ENCODE data around the gene KMT2D.

Gene KMT2D

DNA sequence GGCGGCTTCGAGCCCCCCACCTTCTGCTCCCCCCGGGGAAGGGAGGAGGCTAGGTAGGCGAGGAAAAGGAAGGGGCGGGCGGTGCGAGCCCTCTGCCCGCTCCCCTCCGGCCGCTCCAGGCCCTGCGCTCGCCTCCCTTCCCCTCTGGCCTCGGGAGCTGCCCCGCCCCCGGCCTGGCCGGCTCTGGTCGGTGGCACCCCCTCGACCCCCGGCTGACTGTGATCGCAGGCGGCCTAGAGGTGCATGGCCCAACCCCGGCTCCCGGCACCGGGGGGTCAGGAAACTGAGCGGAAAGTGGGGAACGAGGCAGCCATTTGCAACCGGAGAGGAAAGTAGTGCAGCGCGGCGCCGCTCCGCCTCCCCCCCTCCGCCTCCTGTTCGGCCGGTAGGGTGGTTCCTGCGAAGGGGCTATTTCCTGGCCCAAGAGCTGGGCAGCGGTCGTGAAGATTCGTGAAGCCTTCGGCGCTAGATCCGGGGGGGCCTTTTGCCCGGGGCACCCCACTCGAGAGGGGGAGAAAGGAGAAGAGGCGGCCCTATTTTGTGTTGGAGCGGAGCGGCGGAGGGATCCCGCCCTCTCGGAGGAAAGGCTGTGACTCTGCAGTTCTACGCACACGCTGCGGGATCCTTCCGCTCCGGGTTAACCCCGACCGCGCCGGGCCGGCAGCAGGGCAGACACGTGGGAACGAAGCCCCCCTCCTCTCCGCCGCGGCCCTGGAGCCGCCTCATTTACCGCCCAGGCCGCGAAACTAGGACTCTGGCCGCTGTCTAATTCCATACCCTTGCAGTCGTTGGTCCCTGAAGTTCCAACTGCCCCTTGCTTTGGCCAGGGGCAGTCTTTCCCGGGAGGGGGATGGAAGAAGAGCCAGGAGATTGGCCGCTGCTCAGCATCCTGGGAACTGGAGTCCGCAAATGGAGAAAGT, at the start of gene KMT2D:
KMT2D (minus strand) TSS at position 558 of the 920 bp plus-strand sequence. CDS start 5,470 bp downstream, outside the sequence.
- DNase-seq (ENCODE audit: extremely low read depth, low read depth) = peak; percentile 85
- H3K4me3 ChIP-seq (replicated peaks; ENCODE audit: low read depth, low read length) = peak within 1 kb of the TSS; percentile 92
- peak; percentile 5 for TF ChIP-seq CTCF (IDR thresholded peaks at IDR 0.05; ENCODE audit: low read depth, low read length, missing control alignments)

DNA sequence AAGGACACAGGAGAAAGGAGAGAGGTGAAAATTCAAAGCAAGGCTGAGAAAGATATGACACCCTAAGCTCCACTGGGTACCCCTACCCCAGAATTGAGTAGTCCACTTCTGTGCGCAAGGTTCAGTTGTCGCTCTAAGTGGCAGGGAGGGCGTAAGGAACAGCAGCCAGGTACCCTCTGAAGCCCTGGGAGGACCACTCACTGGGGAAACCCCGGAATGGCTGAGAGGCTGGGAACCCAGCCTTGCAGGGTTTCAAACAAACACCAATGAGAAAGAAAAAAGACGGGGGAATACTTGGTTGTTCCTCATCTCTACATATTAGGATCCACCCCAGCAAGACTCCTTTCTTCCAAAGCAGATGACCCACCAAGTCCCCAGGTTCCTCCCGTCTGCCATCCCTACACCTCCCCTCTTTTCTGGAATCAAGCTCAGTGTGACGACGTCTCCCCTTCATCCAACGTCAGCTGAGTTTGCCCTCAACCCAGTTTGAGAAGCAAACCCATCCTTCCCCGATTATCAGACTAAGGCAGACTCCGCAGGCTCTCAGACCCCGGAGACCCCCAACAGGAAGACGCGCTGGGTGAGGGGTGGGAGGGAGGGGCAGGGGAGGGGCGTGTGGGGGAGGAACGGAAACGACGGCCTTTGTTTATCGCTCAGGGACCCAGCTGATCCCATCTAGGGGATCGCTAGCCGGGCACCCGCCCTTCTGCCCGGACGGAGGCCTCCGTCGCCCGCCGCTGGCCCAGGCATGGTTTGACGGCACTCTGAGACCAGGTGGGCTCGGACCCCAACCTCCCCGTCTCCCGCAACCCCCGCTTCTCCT, 49.3 kb upstream of the KMT2D start:
- no peak for TF ChIP-seq CTCF (IDR thresholded peaks at IDR 0.05; ENCODE audit: low read depth, low read length, missing control alignments)
- peak overlapping the region; percentile 88 for H3K4me3 ChIP-seq (replicated peaks; ENCODE audit: low read depth, low read length)
- no peak for DNase-seq (ENCODE audit: extremely low read depth, low read depth)

- peak overlapping the region; percentile 88 for H3K4me3 ChIP-seq (replicated peaks; ENCODE audit: low read depth, low read length)
- TF ChIP-seq CTCF (IDR thresholded peaks at IDR 0.05; ENCODE audit: low read depth, low read length, missing control alignments) = no peak
- no peak for DNase-seq (ENCODE audit: extremely low read depth, low read depth)
Measured at GRCh38 chr12:49108958-49109404, 48.4 kb upstream of the KMT2D start.

- no peak overlapping the region for H3K4me3 ChIP-seq (replicated peaks; ENCODE audit: low read depth, low read length)
- no peak for DNase-seq (ENCODE audit: extremely low read depth, low read depth)
- no peak for TF ChIP-seq CTCF (IDR thresholded peaks at IDR 0.05; ENCODE audit: low read depth, low read length, missing control alignments)
Measured at GRCh38 chr12:49105504-49106084, 45.0 kb upstream of the KMT2D start.

GRCh38 chr12:49104822-49105221, 44.2 kb upstream of the KMT2D start:
- TF ChIP-seq CTCF (IDR thresholded peaks at IDR 0.05; ENCODE audit: low read depth, low read length, missing control alignments) = no peak
- DNase-seq (ENCODE audit: extremely low read depth, low read depth) = no peak
- H3K4me3 ChIP-seq (replicated peaks; ENCODE audit: low read depth, low read length) = no peak overlapping the region

DNA sequence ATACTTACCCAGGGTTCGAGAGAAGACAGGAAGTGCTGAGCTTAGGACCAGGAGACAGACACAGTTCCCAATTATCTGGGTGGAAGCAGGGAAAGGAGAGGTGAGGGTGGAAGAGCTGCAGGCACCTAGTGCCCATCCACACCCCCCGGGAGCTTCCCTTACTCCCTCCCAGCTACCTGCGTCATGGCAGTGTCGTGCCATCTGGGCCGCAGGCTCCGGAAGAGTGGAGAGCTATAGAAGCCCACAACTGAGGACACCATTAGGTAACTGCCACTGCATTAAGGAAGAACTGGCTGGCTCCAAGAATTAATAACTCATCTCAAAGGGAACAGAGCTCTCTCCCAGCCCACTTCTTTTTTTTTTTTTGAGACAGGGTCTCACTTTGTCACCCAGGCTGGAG, 39.8 kb upstream of the KMT2D start:
- no peak for TF ChIP-seq CTCF (IDR thresholded peaks at IDR 0.05; ENCODE audit: low read depth, low read length, missing control alignments)
- no peak overlapping the region for H3K4me3 ChIP-seq (replicated peaks; ENCODE audit: low read depth, low read length)
- DNase-seq (ENCODE audit: extremely low read depth, low read depth) = no peak
